Testis (tissue), 3 donors: ENCODE measurements around the gene NFKBIZ. TPM values are rescaled to one million over a fixed set of nuclear protein-coding genes. Genes with fewer than 3 reads are reported as not detected.

Experiments
- DNase-seq: peaks from one replicate; pipeline ENCODE4 v3.0.0-alpha.2; 2019
- H3K27ac ChIP-seq, 2 donors: fragments of 200-600 bp; sonication (generic); one replicate each; pipeline ENCODE4 v1.5.1; 2019
- H3K27me3 ChIP-seq: fragments of 200-600 bp; sonication (generic); one replicate; pipeline ENCODE4 v1.5.1; 2019
- H3K36me3 ChIP-seq: fragments of 200-600 bp; sonication (generic); one replicate; pipeline ENCODE4 v1.5.1; 2017; ENCODE audit warnings: low read depth; ENCODE audit errors: missing control alignments
- H3K4me1 ChIP-seq: fragments of 200-600 bp; sonication (generic); one replicate; pipeline ENCODE4 v1.5.1; 2019
- H3K4me3 ChIP-seq, 2 donors: fragments of 200-600 bp; sonication (generic); one replicate each; pipeline ENCODE4 v1.5.1; 2017 to 2019
- H3K9me3 ChIP-seq: fragments of 200-600 bp; sonication (generic); one replicate; pipeline ENCODE4 v1.5.1; 2017
- POLR2A ChIP-seq: fragments of 450-650 bp; IDR thresholded peaks from one replicate; pipeline ENCODE4 v1.6.1; 2017; ENCODE audit warnings: antibody characterized with exemption, mild to moderate bottlenecking, moderate library complexity
- WGBS, 2 donors: methylation state at CpG; one replicate each; pipeline ENCODE4 v1.1.5; 2018; 5-methylcytosine and 5-hydroxymethylcytosine counted together
- intact Hi-C: fragments of 100-400 bp; cut with DNase I; formaldehyde crosslinking; loops from one replicate; pipeline ENCODE4 v1.15.1; 2023; ENCODE audit warnings: low total_unique reads
- polyA plus RNA-seq: library from polyadenylated mRNA; stranded (reverse); fragments of 350-450 nt; fragmentation: Illumina TruSeq; extraction: RNeasy Lipid Tissue Mini Kit (QIAGEN cat#74804); gene quantifications from one replicate; pipeline ENCODE4 v1.2.3, GENCODE V29; 2014; ENCODE audit warnings: low read depth, low replicate concordance; ENCODE audit not compliant: insufficient read depth
- total RNA-seq, 2 donors: library from RNA; depleted of rRNA; stranded (reverse); fragments of >200 nt; gene quantifications; one replicate each; pipeline ENCODE4 v1.2.3, GENCODE V29; 2016
- TF ChIP-seq, protein P1 (sequence below), 3 experiments: fragments of 450-650 bp in 2 of 3; fragments of 200-600 bp in 1 of 3; sonication (generic) in 1 of 3; IDR thresholded peaks; one replicate each; pipeline ENCODE4 v1.5.1; 2016 to 2019; ENCODE audit warnings: antibody characterized with exemption in 3 of 3, mild to moderate bottlenecking in 2 of 3, moderate library complexity in 1 of 3

NFKBIZ gene
- total and polyA plus RNA-seq, 3 donors from 2014 or later, result 5.4 to 14.7 (median 6.9) TPM

DNA sequence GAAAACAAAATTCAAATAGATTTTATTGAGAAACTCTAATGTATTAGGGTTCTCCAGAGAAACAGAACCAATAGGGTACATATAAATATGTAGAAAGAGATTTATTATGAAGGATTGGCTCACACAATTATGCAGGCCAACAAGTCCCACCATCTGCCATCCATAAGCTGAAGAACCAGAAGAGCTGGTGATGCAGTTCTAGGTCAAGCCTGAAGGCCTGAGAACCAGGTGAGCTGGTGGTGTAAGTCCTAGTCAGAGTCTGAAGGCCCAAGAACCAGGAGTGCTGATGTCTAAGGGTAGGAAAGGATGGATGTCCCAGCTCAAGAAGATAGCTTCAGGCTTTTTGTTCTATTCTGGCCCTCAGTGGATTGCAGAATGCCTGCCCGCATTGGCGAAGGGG is 2.6 kb upstream of the NFKBIZ start:
- DNase-seq, result no peak
- intact Hi-C loops, result no loop called here
- H3K4me1 ChIP-seq, result no peaks in the 10 kb centered on the region
- no peaks in the 10 kb centered on the region for H3K9me3 ChIP-seq
- TF ChIP-seq, protein P1, sequence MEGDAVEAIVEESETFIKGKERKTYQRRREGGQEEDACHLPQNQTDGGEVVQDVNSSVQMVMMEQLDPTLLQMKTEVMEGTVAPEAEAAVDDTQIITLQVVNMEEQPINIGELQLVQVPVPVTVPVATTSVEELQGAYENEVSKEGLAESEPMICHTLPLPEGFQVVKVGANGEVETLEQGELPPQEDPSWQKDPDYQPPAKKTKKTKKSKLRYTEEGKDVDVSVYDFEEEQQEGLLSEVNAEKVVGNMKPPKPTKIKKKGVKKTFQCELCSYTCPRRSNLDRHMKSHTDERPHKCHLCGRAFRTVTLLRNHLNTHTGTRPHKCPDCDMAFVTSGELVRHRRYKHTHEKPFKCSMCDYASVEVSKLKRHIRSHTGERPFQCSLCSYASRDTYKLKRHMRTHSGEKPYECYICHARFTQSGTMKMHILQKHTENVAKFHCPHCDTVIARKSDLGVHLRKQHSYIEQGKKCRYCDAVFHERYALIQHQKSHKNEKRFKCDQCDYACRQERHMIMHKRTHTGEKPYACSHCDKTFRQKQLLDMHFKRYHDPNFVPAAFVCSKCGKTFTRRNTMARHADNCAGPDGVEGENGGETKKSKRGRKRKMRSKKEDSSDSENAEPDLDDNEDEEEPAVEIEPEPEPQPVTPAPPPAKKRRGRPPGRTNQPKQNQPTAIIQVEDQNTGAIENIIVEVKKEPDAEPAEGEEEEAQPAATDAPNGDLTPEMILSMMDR (IDR thresholded peaks at IDR 0.05), result no peak
- TF ChIP-seq POLR2A, result no peak
- no peak overlapping the region for H3K4me3 ChIP-seq
- H3K27ac ChIP-seq, result no peak overlapping the region
- H3K36me3 ChIP-seq, result no peaks in the 10 kb centered on the region
- WGBS, 2 donors, result 92% methylated on average over 2 of the region's 2 CpGs
- no peaks in the 10 kb centered on the region for H3K27me3 ChIP-seq

DNA sequence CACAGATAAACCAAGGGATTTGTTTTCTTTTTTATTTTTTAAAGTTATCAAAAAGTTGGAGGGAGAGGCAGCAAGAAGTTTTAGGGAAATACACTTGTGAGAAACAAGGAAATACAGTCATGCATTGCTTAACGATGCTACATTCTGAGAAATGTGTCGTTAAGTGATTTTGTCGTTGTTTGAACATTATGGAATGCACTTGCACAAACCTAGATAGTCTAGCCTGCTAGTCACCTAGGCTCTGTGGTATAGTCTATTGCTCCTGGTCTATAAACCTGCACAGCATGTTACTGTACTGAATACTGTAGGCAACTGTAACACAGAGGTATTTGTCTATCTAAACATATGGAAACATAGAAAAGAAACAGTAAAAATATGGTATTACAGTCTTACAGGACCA is 2.0 kb upstream of the NFKBIZ start:
- H3K4me3 ChIP-seq, result no peak overlapping the region
- no peaks in the 10 kb centered on the region for H3K27me3 ChIP-seq
- intact Hi-C loops, result no loop called here
- no peak for DNase-seq
- TF ChIP-seq, protein P1 (IDR thresholded peaks at IDR 0.05), result no peak
- TF ChIP-seq POLR2A, result no peak
- H3K9me3 ChIP-seq, result no peaks in the 10 kb centered on the region
- H3K36me3 ChIP-seq, result no peaks in the 10 kb centered on the region
- H3K4me1 ChIP-seq, result no peaks in the 10 kb centered on the region
- WGBS, 2 donors, result 82 to 91% methylated on average over 3 of the region's 3 CpGs
- no peak overlapping the region for H3K27ac ChIP-seq

DNA sequence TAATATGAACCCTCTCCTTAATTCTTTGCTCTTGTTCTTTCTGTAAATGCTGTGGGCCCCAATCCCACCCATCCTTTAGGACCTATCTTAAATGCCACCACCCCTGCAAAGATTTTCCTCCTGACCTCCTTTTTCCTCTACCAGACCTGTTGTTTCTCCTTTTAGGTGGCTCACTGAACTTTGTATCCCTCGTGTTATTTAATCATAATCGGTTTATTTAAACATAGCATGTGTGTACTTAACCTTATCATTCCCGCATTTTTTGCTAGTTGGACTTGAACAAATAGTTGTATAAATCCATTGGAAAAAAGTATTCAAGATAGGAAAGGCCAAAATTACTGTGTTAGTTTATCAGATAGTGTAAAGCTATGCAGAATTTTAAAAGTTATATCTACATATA is 988 bp upstream of the NFKBIZ start:
- 38 to 40% methylated on average over 3 of the region's 3 CpGs for WGBS, 2 donors
- H3K4me3 ChIP-seq, result peak overlapping the region; percentile 75 to 87
- no peak for DNase-seq
- H3K4me1 ChIP-seq, result no peaks in the 10 kb centered on the region
- H3K27ac ChIP-seq, result peak overlapping the region; percentile 95 to 96
- H3K9me3 ChIP-seq, result no peaks in the 10 kb centered on the region
- no peaks in the 10 kb centered on the region for H3K36me3 ChIP-seq
- intact Hi-C loops, result no loop called here
- TF ChIP-seq, protein P1 (IDR thresholded peaks at IDR 0.05), result no peak
- TF ChIP-seq POLR2A, result no peak
- no peaks in the 10 kb centered on the region for H3K27me3 ChIP-seq

DNA sequence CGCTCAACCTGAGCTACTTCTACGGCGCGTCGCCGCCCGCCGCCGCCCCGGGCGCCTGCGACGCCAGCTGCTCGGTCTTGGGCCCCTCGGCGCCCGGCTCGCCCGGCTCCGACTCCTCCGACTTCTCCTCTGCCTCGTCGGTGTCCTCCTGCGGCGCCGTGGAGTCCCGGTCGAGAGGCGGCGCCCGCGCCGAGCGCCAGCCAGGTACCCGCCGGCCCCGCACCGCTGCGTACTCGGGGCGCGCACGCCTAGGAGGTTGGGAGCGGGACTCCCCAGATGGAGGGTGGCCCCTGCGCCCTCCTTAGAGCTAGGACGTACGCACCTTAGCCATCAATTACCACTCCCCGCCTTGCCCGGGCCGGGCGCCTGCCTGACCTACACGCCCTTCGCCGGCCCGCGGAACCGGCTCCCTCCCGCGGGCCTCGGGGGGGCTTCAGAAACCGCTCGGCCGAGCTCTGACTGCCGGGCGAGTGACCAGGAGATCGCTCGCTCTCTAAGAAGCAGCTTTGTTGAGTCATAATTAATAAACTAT is 466 bp downstream of the NFKBIZ start:
- H3K27me3 ChIP-seq, result no peaks in the 10 kb centered on the region
- WGBS, 2 donors, result 0 to 1% methylated on average over 23 to 64 of the region's 67 CpGs
- intact Hi-C loops, result no loop called here

More for the DNA sequence above, 466 bp downstream of the NFKBIZ start:
- Histone ChIP-seq H3K27ac (peak overlapping the region; percentile 95 to 96), H3K4me1 (no peaks in the 10 kb centered on the region), H3K9me3 (no peaks in the 10 kb centered on the region), H3K36me3 (no peaks in the 10 kb centered on the region), H3K4me3 (peak overlapping the region; percentile 75 to 87)
- TF ChIP-seq, protein P1 (IDR thresholded peaks at IDR 0.05), result no peak
- TF ChIP-seq POLR2A, result no peak
- peak; percentile 42 for DNase-seq
